NCI-H1436 (cell line): Measurements from ENCODE around the gene WNT8A.
"Not testable (repeated sequence)": the region's sequence is repeated elsewhere in the genome, so short reads cannot be mapped to it uniquely, and the experiment has no call there.

ENCODE experiments used
- DNase-seq: peaks from one replicate; lab custom pipeline; 2025; lab: John Stamatoyannopoulos, UW

WNT8A gene

DNA sequence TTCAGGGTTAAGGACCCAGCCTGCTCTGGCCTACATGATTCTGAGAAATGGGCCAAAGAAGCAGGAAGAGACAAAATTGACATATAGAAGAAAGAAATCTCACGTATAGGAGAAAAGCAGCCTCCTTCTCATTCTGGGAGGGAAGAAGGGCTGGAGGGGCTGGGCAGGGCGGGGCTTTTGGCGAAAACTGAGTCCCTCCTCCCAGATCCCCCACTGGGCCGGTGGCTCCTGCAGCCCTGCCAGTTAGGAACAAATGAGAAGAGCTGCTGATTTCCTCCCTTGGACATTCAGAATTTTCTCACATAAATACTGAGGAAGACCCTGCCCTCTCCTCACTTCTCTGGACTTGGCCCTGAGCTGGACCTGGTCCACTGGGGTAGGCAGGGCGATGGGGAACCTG, at the start of gene WNT8A:
TSS of gene WNT8A (plus strand) at position 332 of the 400 bp plus-strand sequence. CDS start 95 bp downstream, outside the sequence.
- DNase-seq = no peak

- DNase-seq = peak; percentile 81
Measured at GRCh38 chr5:138035605-138036537, 48.0 kb upstream of the WNT8A start.

- DNase-seq = no peak
Measured at GRCh38 chr5:138037271-138037670, 46.6 kb upstream of the WNT8A start.

DNA sequence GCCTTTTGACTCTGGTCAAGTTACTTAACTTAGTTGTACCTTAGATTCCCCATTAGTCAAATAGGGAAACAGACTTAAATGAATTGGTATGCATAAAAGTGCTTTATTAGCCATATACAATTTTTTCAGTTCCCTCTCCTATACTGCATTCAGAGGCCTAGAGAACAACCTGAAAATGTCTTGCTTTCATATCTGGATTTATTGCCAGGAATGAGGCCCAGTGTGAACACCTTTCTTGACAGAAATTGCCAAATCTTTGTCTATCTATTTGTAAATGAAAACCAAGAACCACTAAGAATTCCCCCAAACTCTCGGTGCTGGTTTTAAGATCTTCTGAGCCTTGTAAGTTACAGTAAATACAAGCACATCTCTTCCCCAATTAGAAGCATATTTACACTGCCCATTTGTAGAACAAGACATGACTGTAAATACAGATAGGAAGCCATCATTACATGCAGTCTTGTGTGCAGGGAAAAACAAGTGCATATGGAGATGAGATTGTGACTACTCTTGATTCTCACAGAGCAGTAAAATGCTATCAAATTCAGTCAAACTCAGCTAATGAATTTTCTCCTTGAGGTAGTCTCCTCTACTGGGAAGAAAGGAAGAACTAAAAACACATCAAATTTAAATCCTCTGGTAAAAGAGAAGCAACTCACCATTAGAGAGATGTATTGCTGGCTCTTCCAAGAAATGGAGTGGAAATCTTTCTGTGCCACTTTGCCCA, 45.8 kb upstream of the WNT8A start:
- DNase-seq = no peak

GRCh38 chr5:138038826-138039225, 45.0 kb upstream of the WNT8A start:
- no peak for DNase-seq

DNA sequence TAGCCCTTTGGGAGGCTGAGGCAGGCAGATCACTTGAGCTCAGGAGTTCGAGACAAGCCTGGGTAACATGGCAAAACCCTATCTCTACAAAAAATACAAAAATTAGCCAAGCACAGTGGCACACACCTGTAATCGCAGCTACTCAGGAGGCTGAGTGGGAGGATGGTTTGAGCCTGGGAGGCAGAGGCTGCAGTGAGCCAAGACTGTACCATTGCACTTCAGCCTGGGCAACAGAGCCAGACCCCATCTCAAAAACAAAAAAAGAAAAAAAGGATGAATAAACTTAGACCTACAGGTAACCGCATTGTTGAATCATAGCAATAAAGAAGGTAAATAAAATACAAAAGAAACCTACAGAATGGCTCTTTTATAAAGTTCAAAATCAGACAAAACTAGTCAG, 38.5 kb upstream of the WNT8A start:
- not testable (repeated sequence) for DNase-seq

GRCh38 chr5:138051441-138052296, 32.2 kb upstream of the WNT8A start:
- no peak for DNase-seq

GRCh38 chr5:138052718-138053117, 31.1 kb upstream of the WNT8A start:
- not testable (repeated sequence) for DNase-seq

GRCh38 chr5:138053554-138053953, 30.3 kb upstream of the WNT8A start:
- DNase-seq = no peak

DNA sequence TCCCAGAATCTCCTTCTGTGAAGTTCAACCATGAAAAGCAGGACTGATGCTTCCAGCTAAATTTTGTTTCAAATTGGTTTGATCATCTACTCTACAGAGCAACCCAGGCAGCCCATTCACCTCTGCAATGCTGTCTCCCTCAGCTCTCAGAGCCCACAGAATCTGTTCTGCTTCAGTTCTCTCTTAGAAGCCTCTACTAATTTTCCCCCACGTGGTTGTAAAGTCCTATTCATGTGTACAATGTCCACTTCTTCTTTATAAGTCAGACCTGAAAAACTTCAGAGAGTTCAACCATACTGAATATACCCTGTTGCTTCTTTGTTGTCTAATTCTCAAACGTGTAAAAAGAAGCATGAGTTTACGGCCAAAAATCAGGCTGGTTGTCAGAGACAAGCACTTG, 29.6 kb upstream of the WNT8A start:
- no peak for DNase-seq

DNA sequence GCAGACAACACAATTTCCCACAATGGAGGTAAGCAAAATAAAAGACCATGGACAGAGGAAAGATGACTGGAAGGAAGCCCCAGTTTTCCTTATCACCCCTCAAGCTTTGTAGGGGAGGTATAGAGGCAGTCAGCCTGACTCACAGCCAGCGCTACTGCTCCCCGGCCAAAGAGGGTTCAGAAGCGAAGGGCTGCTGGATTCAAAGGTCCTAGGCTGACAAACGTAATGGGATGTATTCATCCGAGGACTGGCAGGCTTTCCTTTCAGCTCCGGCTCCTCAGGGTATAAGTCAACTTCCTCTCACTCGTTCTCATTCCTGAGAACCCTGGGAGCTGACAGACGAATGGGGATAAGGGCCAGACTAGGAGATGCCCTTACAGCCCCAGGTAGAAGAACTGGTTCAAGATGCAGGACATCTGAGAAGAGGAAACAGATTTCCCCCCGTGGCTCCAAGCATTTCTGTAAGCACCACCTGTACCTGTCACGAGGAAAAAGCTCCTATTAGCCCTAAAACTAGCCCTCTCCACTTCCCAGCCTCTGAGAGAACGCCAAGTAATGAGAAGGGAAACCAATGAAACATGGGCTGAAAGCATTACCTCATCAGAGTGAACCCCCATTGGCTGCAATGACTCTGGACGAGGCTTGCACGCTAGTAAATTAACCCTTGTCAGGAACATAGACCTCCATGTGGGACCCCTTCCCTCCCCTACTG, 28.8 kb upstream of the WNT8A start:
- DNase-seq = peak; percentile 4

GRCh38 chr5:138064526-138064925, 19.3 kb upstream of the WNT8A start:
- no peak for DNase-seq

- no peak for DNase-seq
Measured at GRCh38 chr5:138065102-138065501, 18.7 kb upstream of the WNT8A start.

- no peak for DNase-seq
Measured at GRCh38 chr5:138067945-138068344, 15.9 kb upstream of the WNT8A start.

DNA sequence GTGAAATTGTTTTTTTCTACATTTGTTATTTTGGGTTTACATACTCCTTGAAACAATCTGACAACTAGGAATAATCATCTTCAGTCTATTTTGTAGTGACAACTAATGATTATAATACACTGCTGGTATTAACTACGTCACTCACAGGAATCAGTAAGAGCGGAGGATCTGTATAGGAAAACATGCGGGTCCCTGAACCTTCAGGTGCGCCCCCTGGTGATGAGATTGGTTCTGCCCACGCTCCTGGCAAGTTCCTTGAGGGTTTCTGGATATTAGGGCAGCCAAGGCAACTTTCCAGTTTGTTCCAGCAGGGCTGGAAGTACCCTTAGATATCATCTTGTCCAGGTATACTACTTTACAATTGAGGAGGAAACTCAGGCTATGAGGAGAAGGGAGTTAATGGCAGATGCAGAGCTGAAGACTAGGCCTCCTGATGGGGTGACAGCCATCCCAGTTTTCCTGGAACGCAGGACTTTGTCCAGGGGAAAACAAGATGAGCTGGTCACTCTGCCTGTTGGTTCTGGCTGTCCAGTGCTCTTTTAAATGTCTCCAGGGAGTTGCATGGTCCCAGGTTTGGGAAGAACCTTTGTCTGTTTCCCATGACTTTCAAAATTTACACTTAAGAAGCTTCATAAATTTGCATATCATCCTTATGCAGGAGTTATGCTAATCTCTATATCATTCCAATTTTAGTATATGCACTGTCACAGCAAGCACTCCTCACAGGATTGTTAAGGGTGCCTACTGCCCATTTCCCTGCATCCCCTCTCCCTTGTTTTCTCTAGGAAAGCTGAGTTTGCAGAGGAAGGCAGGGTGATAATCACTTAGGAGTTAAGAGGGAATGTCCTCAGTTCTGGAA, 14.9 kb upstream of the WNT8A start:
- DNase-seq = peak; percentile 65

DNA sequence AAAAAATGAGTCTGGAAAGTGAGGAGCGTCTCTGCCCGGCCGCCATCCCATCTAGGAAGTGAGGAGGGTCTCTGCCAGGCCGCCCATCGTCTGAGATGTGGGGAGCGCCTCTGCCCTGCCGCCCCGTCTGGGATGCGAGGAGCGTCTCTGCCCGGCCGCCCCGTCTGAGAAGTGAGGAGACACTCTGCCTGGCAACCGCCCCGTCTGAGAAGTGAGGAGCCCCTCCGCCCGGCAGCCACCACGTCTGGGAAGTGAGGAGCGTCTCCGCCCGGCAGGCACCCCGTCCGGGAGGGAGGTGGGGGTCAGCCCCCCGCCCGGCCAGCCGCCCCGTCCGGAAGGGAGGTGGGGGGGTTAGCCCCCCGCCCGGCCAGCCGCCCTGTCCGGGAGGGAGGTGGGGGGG, 13.8 kb upstream of the WNT8A start:
- DNase-seq = not testable (repeated sequence)

- peak; percentile 36 for DNase-seq
Measured at GRCh38 chr5:138077064-138077696, 6.7 kb upstream of the WNT8A start.

GRCh38 chr5:138078006-138078643, 5.7 kb upstream of the WNT8A start:
- DNase-seq = no peak

GRCh38 chr5:138082033-138082432, 1.8 kb upstream of the WNT8A start:
- DNase-seq = no peak
